OCI-LY3 (cell line): ENCODE data around the gene NEURL2.
"Not testable (repeated sequence)": the region's sequence is repeated elsewhere in the genome, so short reads cannot be mapped to it uniquely, and the experiment has no call there.

Source experiments
- H2AFZ ChIP-seq: fragments of 200-600, 300-600 bp; shearing (Covaris generic); 2 replicates; pipeline ENCODE4 v1.6.0; 2014; ENCODE audit warnings: antibody characterized with exemption, low read depth, low read length
- H3K27ac ChIP-seq: fragments of 200-600, 300-600 bp; sonication (generic); 2 replicates; pipeline ENCODE4 v1.5.1; 2014; ENCODE audit warnings: mild to moderate bottlenecking, low read length, moderate library complexity, mixed read lengths
- H3K27me3 ChIP-seq: fragments of 200-600, 300-600 bp; sonication (generic); 2 replicates; pipeline ENCODE4 v1.6.1; 2014; ENCODE audit warnings: low read depth, low read length, mixed read lengths
- H3K36me3 ChIP-seq: fragments of 200-600, 300-600 bp; sonication (generic); replicated peaks from 2 replicates; pipeline ENCODE3; 2014; ENCODE audit warnings: low read depth, low read length, mixed read lengths
- H3K4me1 ChIP-seq: fragments of 300-600, 200-600 bp; sonication (generic); 2 replicates; pipeline ENCODE4 v1.6.1; 2014; ENCODE audit warnings: low read length, mixed read lengths
- H3K4me2 ChIP-seq: fragments of 200-600, 300-600 bp; sonication (generic); 2 replicates; pipeline ENCODE4 v1.6.1; 2014; ENCODE audit warnings: low read length, mixed read lengths
- H3K4me3 ChIP-seq: fragments of 300-600, 200-600 bp; sonication (generic); 2 replicates; pipeline ENCODE4 v1.5.1; 2014; ENCODE audit warnings: antibody characterized with exemption, mild to moderate bottlenecking, low read length, moderate library complexity
- H3K79me2 ChIP-seq: fragments of 300-600, 200-600 bp; shearing (Covaris generic); 2 replicates; pipeline ENCODE4 v1.6.1; 2014; ENCODE audit warnings: mild to moderate bottlenecking, low read length, mixed read lengths
- H3K9ac ChIP-seq: fragments of 300-600, 200-600 bp; shearing (Covaris generic); 2 replicates; pipeline ENCODE4 v1.6.0; 2014; ENCODE audit warnings: mild to moderate bottlenecking, low read length, moderate library complexity
- H3K9me3 ChIP-seq: fragments of 200-600, 300-600 bp; shearing (Covaris generic); 2 replicates; pipeline ENCODE4 v1.6.1; 2014; ENCODE audit warnings: low read length, mixed read lengths; ENCODE audit not compliant: insufficient read depth
- H4K20me1 ChIP-seq: fragments of 200-600, 300-600 bp; sonication (generic); 2 replicates; pipeline ENCODE4 v1.6.1; 2016; ENCODE audit warnings: low read length, mixed read lengths; ENCODE audit not compliant: insufficient read depth
- CTCF ChIP-seq: fragments of 200-600, 300-600 bp; sonication (generic); IDR thresholded peaks from 2 replicates; pipeline ENCODE4 v1.5.1; 2014; ENCODE audit warnings: antibody characterized with exemption, low read length, low read depth
- EZH2phosphoT487 ChIP-seq: fragments of 200-600 bp; shearing (Covaris generic); IDR thresholded peaks from 2 replicates; pipeline ENCODE4 v1.6.1; 2018; ENCODE audit warnings: antibody characterized with exemption, mixed run types, low read depth

Gene NEURL2

GRCh38 chr20:45878076-45878761 is 12.8 kb downstream of the NEURL2 start:
- H3K4me1 ChIP-seq = peaks cover 4% of the 10 kb centered on the region; the same call in 1 of the 2 replicates
- H3K27ac ChIP-seq = no peak overlapping the region
- TF ChIP-seq EZH2phosphoT487 (no peak), CTCF (no peak)
- peaks cover 19% of the 10 kb centered on the region for H3K79me2 ChIP-seq
- H3K4me2 ChIP-seq = no peak overlapping the region
- H3K36me3 ChIP-seq = peaks cover 8% of the 10 kb centered on the region
- H3K9ac ChIP-seq = no peak overlapping the region
- no peak overlapping the region for H3K4me3 ChIP-seq
- H4K20me1 ChIP-seq = no peaks in the 10 kb centered on the region
- H3K9me3 ChIP-seq = no peaks in the 10 kb centered on the region
- H3K27me3 ChIP-seq = no peaks in the 10 kb centered on the region
- no peak overlapping the region for H2AFZ ChIP-seq

GRCh38 chr20:45874576-45874975 is 16.4 kb downstream of the NEURL2 start:
- Histone ChIP-seq H3K36me3 (no peaks in the 10 kb centered on the region), H2AFZ (no peak overlapping the region)

GRCh38 chr20:45874104-45874481 is 16.9 kb downstream of the NEURL2 start:
- not testable (repeated sequence) for H3K4me2 ChIP-seq, H3K4me1 ChIP-seq, H3K9me3 ChIP-seq, H3K4me3 ChIP-seq, H3K36me3 ChIP-seq, H3K79me2 ChIP-seq, H2AFZ ChIP-seq, H3K27me3 ChIP-seq, H4K20me1 ChIP-seq, H3K27ac ChIP-seq, H3K9ac ChIP-seq

More at GRCh38 chr20:45874576-45874975, 16.4 kb downstream of the NEURL2 start:
- Histone ChIP-seq H3K79me2 (no peaks in the 10 kb centered on the region), H3K27ac (no peak overlapping the region), H3K9ac (no peak overlapping the region), H4K20me1 (no peaks in the 10 kb centered on the region), H3K4me3 (no peak overlapping the region), H3K4me1 (no peaks in the 10 kb centered on the region), H3K4me2 (no peak overlapping the region), H3K9me3 (no peaks in the 10 kb centered on the region), H3K27me3 (no peaks in the 10 kb centered on the region)
- no peak for TF ChIP-seq EZH2phosphoT487
- TF ChIP-seq CTCF = no peak

GRCh38 chr20:45873409-45874103 is 17.5 kb downstream of the NEURL2 start:
- H3K9me3 ChIP-seq = no peaks in the 10 kb centered on the region
- no peaks in the 10 kb centered on the region for H3K4me1 ChIP-seq
- no peaks in the 10 kb centered on the region for H3K36me3 ChIP-seq
- no peak overlapping the region for H2AFZ ChIP-seq
- H3K4me3 ChIP-seq = no peak overlapping the region
- H3K27me3 ChIP-seq = no peaks in the 10 kb centered on the region
- H3K9ac ChIP-seq = no peak overlapping the region
- TF ChIP-seq CTCF (no peak), EZH2phosphoT487 (no peak)
- H3K4me2 ChIP-seq = no peak overlapping the region
- H3K27ac ChIP-seq = no peak overlapping the region
- H4K20me1 ChIP-seq = no peaks in the 10 kb centered on the region
- H3K79me2 ChIP-seq = no peaks in the 10 kb centered on the region
